Body of pancreas (tissue), 4 donors: ENCODE data around the gene ABHD16B. TPM values are rescaled to one million over a fixed set of nuclear protein-coding genes. Genes with fewer than 3 reads are reported as not detected.
"Not testable (repeated sequence)": the region's sequence is repeated elsewhere in the genome, so short reads cannot be mapped to it uniquely, and the experiment has no call there.

Experiments
- ATAC-seq: fragments of 150-250 bp; one replicate; pipeline ENCODE4 v1.9.1; 2016
- DNase-seq, 4 donors: peaks; one replicate each; pipeline ENCODE4 v3.0.0-alpha.2; 2019
- H3K27ac ChIP-seq, 4 donors: fragments of 200-600 bp; sonication (generic); 1 replicate in 3 of 4; 2 replicates in 1 of 4; pipeline versions ENCODE4 v1.5.1 to v1.6.1; 2016 to 2019; ENCODE audit warnings: mild to moderate bottlenecking in 1 of 4, mixed read lengths in 1 of 4, moderate library complexity in 1 of 4
- H3K27me3 ChIP-seq, 2 donors: fragments of 200-600 bp; sonication (generic); one replicate each; pipeline ENCODE4 v1.6.0; 2016; ENCODE audit warnings: mild to moderate bottlenecking in 1 of 2
- H3K36me3 ChIP-seq, 2 donors: fragments of 200-600 bp; sonication (generic); replicated peaks in 1 of 2; 2 replicates each; pipeline ENCODE4 v1.5.1; 2016; ENCODE audit warnings: low read depth in 2 of 2; ENCODE audit not compliant: insufficient read depth in 1 of 2
- H3K4me1 ChIP-seq: fragments of 200-600 bp; sonication (generic); one replicate; pipeline ENCODE4 v1.6.0; 2016
- H3K4me3 ChIP-seq, 2 donors: fragments of 200-600 bp; sonication (generic); 1 replicate in 1 of 2; 2 replicates in 1 of 2; pipeline ENCODE4 v1.5.1; 2016 to 2019
- H3K9me3 ChIP-seq, 3 donors: fragments of 200-600 bp; sonication (generic); 1 replicate in 2 of 3; 2 replicates in 1 of 3; pipeline ENCODE4 v1.5.1; 2016
- POLR2A ChIP-seq, 3 donors: fragments of 450-650 bp; IDR thresholded peaks; one replicate each; pipeline ENCODE4 v1.6.1; 2016; ENCODE audit warnings: antibody characterized with exemption in 3 of 3, mild to moderate bottlenecking in 2 of 3
- WGBS, 2 donors: methylation state at CpG; one replicate each; pipeline ENCODE4 v1.1.5; 2017; 5-methylcytosine and 5-hydroxymethylcytosine counted together
- intact Hi-C: fragments of 100-400 bp; cut with DNase I; formaldehyde crosslinking; loops from one replicate; pipeline ENCODE4 v1.15.1; 2023
- total RNA-seq, 2 donors: library from RNA; depleted of rRNA; stranded (reverse); fragments of >200 nt; gene quantifications; one replicate each; pipeline ENCODE4 v1.1.0, GENCODE V29; 2016
- TF ChIP-seq, protein P1 (sequence below), 7 experiments: fragments of 450-650 bp in 4 of 7; fragments of 200-600 bp in 3 of 7; sonication (generic) in 3 of 7; IDR thresholded peaks; one replicate each; pipeline ENCODE4 v1.5.1; 2016 to 2019; ENCODE audit warnings: antibody characterized with exemption in 7 of 7

ABHD16B gene
- total RNA-seq, 2 donors from 2014 or later = not detected

DNA sequence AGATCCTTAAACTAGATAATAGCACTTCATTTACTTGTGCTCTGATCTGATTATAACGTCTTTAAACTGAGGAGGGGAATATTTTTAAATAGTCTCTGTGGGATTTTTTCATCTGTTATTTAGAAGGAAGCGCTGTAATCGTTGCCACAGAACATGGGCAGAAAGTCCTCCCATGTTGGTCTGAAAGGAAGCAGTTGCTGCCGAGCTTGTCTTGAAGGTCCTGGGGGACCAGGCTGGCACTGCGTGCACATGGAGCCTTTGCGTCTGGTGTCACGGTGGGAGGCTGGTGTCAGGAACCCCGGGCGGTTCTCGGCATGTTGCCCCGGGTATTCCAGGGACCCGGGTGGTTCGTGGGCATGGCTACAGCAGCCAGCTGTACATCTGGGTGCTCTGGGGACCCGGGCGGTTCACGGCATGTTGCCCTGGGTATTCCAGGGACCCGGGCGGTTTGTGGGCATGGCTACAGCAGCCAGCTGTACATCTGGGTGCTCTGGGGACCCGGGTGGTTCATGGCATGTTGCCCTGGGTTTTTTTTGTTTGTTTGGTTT, 15.3 kb downstream of the ABHD16B start:
- Histone ChIP-seq H3K9me3 (no peaks in the 10 kb centered on the region), H3K4me1 (no peaks in the 10 kb centered on the region), H3K27me3 (no peaks in the 10 kb centered on the region), H3K4me3 (no peak overlapping the region), H3K36me3 (peaks cover 5 to 17% of the 10 kb centered on the region in 2 donors), H3K27ac (no peak overlapping the region)
- intact Hi-C loops = no loop called here
- no peak for TF ChIP-seq POLR2A (IDR thresholded peaks at IDR 0.05)
- ATAC-seq (no peak), DNase-seq (no peak)
- WGBS, 2 donors = 91 to 93% methylated on average over 9 to 19 of the region's 19 CpGs

DNA sequence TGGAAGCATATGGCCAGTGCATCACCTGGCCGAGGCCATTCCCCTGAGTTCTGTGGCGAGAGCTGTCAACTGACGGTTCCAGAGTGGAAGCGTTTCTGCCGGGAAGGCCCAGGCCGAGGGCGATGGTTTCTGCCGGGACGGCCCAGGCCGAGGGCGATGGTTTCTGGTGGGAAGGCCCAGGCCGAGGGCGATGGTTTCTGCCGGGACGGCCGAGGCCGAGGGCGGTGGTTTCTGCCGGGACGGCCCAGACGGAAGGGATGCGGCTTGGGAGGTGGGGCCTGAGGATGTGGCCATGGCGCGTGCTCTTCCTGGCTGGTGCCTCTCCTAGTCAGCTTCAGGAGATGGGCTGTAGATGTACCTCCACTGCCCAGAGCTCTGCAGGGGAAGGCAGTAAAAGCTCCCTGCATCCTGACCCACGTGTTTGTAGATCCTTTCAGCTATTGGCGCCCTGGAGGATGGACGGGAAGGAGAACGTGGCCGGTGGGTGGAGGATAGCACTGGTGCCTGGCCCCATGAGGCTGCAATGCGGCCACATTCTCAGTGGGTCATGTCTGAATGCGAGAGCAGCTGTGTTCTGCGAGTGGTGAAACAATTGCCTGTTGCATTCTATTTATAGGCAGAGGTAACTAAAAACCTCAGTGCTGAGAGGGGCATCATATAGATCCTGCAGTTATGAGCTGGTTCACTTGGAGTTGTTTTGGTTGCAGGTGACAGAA, 16.6 kb downstream of the ABHD16B start:
- Histone ChIP-seq H3K27me3 (no peaks in the 10 kb centered on the region), H3K27ac (no peak overlapping the region), H3K9me3 (no peaks in the 10 kb centered on the region), H3K36me3 (peaks cover 5 to 21% of the 10 kb centered on the region in 2 donors), H3K4me3 (no peak overlapping the region), H3K4me1 (no peaks in the 10 kb centered on the region)
- TF ChIP-seq POLR2A (IDR thresholded peaks at IDR 0.05) = no peak
- TF ChIP-seq, protein P1, sequence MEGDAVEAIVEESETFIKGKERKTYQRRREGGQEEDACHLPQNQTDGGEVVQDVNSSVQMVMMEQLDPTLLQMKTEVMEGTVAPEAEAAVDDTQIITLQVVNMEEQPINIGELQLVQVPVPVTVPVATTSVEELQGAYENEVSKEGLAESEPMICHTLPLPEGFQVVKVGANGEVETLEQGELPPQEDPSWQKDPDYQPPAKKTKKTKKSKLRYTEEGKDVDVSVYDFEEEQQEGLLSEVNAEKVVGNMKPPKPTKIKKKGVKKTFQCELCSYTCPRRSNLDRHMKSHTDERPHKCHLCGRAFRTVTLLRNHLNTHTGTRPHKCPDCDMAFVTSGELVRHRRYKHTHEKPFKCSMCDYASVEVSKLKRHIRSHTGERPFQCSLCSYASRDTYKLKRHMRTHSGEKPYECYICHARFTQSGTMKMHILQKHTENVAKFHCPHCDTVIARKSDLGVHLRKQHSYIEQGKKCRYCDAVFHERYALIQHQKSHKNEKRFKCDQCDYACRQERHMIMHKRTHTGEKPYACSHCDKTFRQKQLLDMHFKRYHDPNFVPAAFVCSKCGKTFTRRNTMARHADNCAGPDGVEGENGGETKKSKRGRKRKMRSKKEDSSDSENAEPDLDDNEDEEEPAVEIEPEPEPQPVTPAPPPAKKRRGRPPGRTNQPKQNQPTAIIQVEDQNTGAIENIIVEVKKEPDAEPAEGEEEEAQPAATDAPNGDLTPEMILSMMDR (IDR thresholded peaks at IDR 0.05) = no peak
- intact Hi-C loops = no loop called here
- no peak for ATAC-seq
- WGBS, 2 donors = 87 to 94% methylated on average over 27 to 32 of the region's 32 CpGs
- DNase-seq = no peak

DNA sequence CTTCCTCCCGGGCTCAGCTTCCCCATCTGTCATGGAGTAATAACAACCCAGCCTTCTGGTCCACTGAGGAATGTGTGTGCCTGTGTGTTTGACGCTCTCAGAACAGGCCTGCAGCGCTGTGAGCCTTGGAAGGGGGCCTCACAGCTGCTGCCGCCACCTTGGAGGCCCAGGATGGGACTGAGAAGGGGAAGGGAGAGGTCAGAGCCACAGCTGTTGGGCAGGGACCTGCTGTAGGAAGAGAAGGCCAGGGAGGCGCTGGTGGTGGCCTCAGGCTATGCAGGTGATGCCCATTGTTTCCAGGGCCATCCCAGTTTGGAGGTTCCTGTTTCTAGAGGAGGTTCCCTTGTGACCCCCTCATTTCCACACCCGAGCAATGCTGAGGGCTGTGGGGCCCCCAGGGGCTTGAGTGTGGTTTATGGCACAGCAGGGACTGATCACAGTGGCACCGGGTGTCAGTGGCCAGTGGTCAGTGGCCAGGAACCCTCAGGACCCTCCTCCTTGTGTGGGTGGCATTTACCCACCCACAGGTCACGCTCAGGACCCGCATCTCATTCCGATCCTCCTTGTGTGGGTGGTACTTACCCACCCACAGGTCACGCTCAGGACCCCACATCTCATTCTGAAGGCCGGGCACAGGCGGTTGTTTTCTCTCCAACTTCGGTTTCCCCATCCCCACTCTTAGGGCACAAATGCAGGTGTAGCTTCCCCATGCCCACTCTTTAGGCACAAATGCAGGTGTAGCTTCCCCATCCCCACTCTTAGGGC, 17.8 kb downstream of the ABHD16B start:
- H3K9me3 ChIP-seq = no peaks in the 10 kb centered on the region
- H3K4me3 ChIP-seq = no peak overlapping the region
- H3K36me3 ChIP-seq = peaks cover 0 to 26% of the 10 kb centered on the region in 2 donors
- ATAC-seq (no peak), DNase-seq (no peak)
- no peak overlapping the region for H3K27ac ChIP-seq
- intact Hi-C loops = no loop called here
- no peaks in the 10 kb centered on the region for H3K27me3 ChIP-seq
- TF ChIP-seq, protein P1 (IDR thresholded peaks at IDR 0.05) = no peak
- TF ChIP-seq POLR2A (IDR thresholded peaks at IDR 0.05) = no peak
- WGBS, 2 donors = 93 to 95% methylated on average over 12 to 14 of the region's 14 CpGs
- H3K4me1 ChIP-seq = no peaks in the 10 kb centered on the region

DNA sequence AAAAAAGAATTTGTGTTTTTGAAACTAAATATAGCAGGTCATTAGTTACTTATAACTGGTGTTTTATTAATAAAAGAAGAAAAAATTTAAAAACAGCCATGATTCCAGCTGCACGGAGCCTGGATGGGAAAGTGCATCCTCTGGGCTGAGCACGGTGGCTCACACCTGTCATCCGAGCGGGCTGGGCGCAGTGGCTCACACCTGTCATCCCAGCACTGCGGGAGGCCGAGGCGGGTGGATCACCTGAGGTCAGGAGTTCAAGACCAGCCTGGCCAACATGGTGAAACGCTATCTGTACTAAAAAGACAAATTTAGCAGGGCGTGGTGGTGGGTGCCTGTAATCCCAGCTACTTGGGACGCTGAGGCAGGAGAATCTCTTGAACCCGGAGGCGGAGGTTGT, 19.6 kb downstream of the ABHD16B start:
- H3K9me3 ChIP-seq, H3K27me3 ChIP-seq, intact Hi-C loops, H3K27ac ChIP-seq, H3K4me3 ChIP-seq, H3K4me1 ChIP-seq, DNase-seq, ATAC-seq: not testable (repeated sequence)
- H3K36me3 ChIP-seq = peaks cover 0 to 27% of the 10 kb centered on the region in 2 donors
- 94 to 97% methylated on average over 13 of the region's 13 CpGs for WGBS, 2 donors

DNA sequence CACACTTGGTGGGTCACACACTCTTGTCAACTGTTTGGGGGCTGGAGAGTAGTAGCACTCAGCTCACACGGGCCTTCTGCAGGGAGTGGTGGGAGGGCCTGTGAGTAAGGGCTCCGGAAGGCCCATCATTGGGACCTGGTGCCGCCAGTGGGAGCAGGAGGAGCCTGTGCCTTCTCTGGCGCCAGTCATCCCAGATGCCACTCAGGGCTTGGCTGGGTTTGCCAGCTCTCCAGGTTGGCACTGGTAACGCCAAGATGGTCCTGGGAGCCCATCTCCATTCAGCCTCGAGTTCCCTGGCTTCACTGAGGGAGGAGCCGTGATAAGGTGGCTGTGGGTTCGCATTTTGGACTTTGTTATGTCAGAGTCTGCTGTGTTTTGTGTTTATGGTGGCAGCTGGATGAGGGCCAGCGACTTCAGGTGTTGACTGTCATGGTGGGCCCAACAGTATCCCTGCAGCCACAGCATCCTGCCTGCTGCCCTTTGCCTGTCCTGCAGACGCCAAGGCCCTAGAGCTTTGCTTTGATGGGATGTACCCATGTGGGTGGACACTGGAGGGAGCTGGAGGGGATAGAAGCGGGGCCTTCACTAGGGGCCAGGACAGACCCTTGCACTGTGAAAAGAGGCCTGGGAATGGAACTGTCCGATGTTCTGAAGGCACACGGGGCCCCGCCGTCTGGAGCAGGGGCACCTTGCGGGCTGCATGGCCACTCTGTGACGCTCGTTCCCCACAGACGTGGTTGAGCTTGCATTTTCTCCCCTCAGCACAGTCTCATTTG, 20.3 kb downstream of the ABHD16B start:
- WGBS, 2 donors = 85 to 91% methylated on average over 11 to 15 of the region's 19 CpGs
- intact Hi-C loops = no loop called here
- Histone ChIP-seq H3K36me3 (peaks cover 0 to 25% of the 10 kb centered on the region in 2 donors), H3K4me3 (no peak overlapping the region), H3K4me1 (no peaks in the 10 kb centered on the region), H3K27ac (no peak overlapping the region), H3K27me3 (no peaks in the 10 kb centered on the region), H3K9me3 (no peaks in the 10 kb centered on the region)
- DNase-seq = no peak
- no peak for ATAC-seq
- TF ChIP-seq POLR2A (IDR thresholded peaks at IDR 0.05) = no peak
- TF ChIP-seq, protein P1 (IDR thresholded peaks at IDR 0.05) = no peak
